ENCODE data around the gene BSN.
A peak's percentile ranks its signal among the peaks of the same experiment; 100 is the strongest.

Gene BSN

DNA sequence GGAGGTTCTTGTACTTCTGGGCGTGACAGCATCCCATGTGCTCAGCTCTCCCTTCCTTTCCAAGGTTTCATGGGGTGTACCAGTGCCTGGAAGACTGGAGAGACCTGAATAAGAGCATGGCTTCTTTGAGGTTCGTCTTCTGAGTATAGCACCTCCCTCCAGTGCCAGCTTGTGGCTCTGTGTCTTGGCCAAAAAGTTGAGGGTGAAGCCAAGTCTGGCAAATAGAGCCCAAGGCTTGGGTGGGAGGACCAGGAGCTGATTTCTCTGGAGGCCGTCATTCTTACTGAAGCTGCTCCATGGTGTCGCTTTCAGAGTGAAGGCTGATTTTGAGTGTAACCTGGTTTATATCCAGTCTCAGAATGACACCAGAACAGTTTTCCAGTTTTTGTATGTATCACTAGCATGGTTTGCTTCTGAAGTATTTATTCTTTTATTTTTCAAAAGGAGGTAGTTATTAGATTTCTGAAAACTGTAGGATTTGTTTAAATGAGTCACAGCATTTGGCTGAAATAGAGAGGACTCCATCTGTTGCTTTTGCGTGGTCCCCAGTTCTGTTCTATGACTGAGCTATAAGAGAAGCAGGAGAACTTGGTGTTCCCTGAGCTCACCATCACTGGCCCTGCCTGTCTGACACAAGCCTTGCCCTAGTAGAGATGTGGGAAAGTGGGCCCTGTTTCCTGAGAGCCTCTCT is 47.2 kb downstream of the BSN start:
- no peak for DNase-seq (ENCODE audit: low read depth in 2 of 2)

DNA sequence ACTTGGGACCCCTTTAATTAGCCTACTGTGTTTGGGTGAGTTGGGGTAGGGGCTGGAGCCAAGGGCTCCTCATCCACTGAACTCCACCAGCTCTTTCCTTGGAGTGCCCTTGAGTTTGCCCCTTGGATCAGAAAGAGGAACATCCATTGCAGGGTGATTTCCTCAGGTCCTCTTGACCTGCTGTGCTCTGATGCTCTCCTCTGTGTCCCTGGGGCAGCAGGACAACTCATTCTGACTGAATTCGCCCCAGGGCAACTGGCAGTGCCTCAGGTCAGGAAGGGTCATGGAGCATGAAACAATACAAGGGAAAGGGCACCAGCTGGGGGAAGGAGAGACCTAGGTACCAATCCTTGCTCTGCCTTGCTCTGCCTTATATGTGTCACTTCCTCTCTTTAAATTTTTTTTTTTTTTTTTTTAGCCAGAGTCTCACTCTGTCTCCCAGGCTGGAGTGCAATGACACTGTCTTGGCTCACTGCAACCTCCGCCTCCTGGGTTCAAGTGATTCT is 47.8 kb downstream of the BSN start:
- DNase-seq (ENCODE audit: low read depth in 2 of 2) = no peak

DNA sequence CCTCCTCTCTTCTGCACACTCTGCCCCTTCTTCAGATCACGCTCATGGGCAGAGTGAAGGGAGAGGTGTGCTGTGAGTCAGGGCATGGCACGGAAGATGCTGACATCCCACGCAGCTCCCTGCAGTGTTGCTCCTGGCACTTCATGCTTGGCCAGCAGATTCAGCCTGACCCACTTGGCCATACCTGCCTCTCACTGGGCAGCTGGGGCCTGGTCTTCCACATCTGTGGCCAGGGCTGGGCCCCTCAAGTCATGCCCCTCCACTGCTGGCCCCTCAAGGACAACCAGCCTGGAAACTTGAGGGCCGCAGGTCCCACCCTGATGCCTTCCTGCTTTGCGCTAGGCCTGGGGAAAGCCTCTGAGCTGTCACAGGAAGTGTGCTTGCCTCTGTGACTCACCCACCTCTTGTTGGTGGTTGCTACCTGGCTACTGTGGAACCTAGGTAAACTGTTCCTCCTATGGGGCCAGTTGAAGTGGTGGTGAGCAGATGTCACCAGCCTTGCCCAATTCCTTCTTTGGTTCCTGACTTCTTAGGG is 48.7 kb downstream of the BSN start:
- DNase-seq (ENCODE audit: low read depth in 2 of 2) = peak; percentile 32 to 36

DNA sequence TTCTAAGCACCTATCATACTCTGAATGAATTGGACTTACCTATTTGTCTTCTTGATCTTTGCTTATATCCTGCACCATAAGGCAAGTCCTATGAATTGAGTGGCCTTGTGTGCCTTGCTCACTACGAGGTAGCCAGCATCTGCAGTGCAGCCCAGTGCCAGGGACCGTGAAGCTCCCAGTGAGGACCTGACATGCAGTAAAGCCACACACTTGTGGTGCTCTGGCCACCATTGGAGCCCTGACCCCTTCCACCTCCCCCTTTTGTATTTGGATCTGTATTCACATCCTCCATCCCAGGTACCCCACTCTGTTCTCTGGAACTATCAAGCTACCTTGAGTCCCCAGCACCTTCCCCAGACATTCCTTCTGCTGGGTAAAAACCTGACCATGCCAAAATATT is 52.1 kb downstream of the BSN start:
- DNase-seq (ENCODE audit: low read depth in 2 of 2) = no peak

DNA sequence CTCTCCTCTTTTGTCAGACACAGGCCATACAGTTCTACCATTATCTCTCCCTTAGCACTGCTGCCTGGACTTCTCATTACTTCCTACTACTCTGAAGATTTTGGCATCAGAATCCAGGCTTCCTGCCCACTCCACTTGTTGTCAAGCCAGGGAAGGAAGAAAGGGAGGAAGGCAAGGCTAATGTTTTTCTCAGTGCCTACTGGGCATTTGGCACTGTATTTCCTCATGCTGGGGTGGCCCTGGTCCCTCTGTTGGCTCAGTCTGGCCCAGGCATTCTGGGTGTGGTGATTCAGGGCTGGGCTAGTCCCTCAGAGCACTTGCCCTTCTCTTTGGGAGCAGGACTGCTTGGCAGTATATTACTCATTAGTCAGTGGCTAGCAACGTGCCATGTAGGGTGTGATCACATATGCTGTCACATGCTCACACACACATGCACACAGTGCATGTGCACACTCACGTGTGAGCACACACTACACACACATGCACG is 52.9 kb downstream of the BSN start:
- DNase-seq (ENCODE audit: low read depth in 2 of 2) = no peak

DNA sequence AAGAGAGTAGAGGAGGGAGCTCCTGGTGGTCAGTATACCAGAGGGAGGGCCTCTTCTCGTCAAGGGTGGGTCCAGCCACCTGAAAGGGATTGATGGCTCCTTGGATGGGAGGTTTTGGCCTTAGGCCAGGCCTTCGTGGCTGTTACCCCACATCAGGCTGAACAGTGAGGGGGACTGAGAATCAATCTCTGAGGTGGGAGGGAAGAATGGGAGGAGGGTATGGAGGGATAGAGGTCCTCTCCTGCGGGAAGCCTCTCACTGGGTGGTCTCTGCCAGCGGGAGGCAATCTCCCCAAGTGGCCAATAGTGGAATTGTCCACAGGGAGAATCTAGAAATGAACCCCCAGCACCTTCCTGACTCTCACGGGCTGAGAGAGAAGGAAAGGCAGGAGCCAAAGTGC is 53.5 kb downstream of the BSN start:
- DNase-seq (ENCODE audit: low read depth in 2 of 2) = no peak

DNA sequence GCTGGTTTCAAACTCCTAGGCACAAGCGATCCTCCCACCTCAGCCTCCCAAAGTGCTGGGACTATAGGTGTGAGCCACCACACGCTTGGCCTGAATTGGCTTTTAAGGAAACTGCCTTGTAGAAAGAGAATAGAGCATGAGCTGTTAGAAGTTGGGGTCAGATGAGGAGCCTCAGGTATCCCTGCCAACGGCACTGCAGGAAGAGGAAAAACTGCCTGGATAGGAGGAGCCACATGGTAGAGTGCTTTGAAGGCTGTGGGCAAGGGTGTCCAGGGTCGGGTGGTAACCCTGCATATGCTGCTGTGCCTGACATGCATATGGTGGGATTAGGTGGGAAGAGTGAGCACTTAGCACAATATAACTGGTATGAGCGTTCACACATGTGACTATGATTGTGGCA is 55.0 kb downstream of the BSN start:
- DNase-seq (ENCODE audit: low read depth in 2 of 2) = no peak

DNA sequence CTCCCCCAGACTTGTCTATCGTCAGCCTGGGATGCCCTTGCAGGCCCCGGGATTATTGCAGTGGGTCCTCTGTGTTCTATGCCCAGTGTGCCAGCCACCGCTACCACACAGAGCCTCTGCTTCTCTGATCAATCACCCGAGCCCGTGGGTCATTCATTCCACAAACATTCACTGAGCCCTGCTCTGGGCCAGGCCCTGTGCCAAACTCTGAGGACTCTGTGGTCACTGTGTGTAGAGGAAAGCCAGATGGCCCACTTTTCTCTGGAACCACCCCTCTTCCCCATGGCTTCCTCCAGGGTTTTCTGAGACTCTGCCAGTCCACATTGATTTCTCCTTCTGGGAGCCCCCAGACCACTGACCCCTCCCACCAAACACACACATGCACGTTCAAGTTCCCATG is 55.5 kb downstream of the BSN start:
- DNase-seq (ENCODE audit: low read depth in 2 of 2) = no peak

DNA sequence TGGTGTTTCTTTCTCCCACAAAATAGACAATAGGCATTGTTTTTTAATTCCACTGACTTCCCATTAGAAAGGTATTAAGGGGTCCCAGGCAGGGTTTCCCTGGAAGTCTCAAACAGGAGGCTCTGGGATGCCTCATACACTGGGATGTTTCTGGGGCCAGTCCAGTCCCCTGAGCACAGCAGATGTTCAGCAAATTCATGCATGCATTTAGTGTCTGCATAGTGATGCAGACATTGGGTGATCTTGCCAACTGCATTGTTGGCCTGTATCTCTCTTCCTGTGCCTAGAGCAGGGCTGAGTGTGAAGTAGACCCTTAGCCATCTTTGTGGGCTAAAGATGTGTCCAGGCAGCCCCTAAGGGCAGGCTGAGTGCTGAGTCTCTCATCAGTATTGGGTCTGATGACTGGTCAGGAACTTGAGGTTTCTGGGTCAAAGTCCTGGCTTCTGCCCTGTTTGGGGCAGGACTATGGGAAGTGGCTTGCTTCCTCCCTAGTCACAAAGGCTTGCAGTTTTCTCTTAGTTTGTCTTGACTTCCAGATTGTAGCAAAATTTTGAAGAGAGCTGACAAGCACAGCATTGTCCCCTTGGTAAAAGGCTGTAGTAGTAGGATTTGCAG is 56.5 kb downstream of the BSN start:
- DNase-seq (ENCODE audit: low read depth in 2 of 2) = no peak

DNA sequence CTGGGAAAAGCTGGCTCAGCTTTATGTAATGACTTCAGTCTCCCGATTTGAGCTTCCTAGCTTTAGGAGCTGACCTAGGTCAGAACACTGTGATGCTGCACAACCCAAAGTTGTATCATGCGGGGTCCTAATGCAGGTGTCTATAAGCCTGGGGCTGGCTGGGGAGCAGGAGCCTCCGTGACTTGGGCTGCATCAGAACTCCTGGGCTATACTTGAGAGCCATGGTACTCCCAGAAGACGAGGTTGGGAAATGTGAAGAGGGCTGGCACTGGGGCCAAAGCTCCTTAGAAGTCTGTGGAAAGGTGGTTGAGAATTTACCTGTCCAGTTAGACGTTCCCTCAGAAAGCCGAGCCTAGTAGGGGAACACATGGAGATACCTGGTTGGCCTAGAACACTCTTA is 57.0 kb downstream of the BSN start:
- no peak for DNase-seq (ENCODE audit: low read depth in 2 of 2)

DNA sequence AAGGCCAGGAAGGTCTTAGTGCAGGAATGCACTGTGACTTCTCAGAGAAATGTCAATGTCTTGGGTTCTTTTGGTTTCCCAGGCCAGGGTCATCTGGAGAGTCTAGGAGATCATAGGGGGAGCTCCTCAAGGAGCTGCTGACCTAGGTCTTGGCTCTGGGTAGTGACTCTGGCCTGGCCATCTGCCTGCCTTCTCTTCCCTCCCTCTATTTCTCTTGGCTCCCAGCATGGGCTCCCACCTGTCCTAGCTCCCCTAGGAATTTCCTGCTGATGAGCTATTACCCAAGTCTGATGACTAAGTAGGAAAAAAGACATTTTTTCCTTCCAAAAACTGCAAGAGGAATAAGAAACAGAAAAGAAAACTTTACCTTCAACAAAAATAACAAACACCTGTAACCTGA is 57.4 kb downstream of the BSN start:
- DNase-seq (ENCODE audit: low read depth in 2 of 2) = no peak

DNA sequence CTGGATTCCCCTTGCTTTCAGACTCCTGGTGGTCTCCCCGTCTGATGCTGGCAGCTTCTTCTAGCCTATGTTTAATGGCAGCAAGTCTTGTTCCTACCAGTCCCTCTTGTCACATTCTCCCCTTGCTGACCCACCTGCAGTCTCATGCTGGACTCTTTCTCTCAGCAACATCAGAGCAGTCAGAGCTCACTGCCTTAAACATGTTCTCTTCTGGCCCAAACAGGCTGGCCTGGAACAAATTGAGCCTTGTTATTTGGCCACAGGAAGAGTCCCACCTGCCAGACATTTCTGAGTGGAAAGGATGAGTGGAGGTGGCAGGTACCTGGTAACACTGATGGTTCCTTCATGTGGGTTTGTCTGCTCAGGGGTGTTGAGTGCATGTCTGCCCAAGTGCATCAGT is 60.7 kb downstream of the BSN start:
- DNase-seq (ENCODE audit: low read depth in 2 of 2) = no peak

DNA sequence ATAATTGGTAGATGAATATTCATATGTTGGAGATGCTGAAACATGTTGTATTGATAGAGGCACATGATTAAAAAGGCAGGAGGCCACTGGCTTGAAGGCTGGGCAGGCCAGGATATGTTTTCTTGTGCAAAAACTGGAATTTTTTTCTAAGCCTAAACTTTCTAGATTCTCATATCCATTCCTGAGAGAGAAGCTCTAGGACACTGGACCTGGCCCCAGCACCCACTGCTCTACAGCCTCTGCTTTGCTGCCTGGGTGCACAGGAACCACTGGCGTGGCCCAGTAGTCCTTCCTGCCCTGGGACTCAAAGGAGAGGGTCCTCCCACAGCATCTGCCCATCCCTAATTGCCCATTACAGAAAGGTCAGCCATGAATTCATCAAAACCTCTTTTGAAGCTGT is 61.8 kb downstream of the BSN start:
- no peak for DNase-seq (ENCODE audit: low read depth in 2 of 2)

DNA sequence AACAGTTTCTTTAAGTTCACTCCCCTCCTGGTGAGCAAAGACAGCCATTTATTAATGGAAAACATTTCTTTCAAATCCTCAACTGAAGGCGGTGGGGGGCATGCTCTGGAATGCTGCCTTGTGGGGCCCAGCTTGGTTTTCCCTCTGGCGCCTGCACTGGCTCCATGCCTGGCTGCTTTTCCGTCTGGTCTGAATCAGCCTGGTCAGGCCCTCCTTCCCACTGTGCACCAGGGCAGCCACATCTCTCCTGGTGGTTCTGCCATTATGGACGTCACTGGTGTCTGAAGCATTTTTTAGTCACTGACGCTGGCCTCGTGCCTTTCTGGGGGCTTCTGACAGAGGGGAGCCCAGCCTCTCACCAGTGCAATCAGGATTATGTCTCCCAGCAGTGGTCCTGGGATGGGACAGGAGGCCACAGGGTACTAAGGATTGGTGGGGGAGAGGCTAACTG is 62.2 kb downstream of the BSN start:
- DNase-seq (ENCODE audit: low read depth in 2 of 2) = no peak

DNA sequence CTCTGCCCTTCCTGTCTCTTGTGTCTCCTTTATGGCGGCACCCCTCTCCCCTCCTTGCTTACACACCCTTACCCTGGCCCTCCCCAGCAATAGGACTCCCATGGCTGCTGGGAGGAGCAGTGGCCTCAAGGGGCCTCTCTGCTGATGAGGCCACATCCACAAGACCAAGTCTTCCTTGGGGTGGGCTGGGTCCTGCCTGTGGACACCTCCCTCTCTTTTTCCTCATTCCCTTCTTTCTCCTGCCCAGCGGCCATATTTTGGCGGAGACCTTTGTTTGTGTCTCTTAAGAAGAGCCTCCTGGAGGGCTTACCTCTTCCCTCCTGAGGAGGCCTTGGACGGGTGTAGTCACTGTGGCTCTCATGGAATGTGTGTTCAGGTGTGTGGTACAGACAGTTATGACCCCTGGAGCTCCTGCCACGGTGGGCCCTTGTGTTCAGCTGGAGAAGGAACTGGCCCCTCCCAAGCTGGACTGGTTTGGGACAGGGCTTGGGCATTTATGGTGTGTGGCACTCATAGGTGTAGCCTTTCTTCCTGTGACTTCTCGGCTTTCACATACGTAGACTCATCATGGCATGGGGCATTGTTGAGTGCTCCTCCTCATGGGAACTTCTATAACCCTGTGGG is 63.2 kb downstream of the BSN start:
- DNase-seq (ENCODE audit: low read depth in 2 of 2) = no peak

DNA sequence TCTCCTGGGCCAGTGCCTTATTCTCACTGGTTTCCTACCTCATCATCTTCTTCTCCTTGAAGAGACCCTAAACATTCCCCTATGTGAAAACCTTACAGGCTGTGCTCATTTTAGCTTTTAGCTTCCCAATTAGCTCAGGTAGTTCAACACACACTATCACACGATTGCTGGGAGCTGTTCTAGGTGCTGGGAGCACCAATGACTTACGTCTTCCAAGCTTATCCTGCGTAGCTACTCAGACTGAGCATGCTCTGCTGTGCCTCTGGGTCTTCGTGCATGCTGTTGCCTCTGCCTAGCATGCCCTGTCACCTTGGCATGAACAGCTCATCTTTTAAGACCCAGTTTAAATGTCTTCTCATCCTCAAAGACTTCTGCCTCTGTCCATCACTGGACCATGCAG is 64.1 kb downstream of the BSN start:
- DNase-seq (ENCODE audit: low read depth in 2 of 2) = no peak

DNA sequence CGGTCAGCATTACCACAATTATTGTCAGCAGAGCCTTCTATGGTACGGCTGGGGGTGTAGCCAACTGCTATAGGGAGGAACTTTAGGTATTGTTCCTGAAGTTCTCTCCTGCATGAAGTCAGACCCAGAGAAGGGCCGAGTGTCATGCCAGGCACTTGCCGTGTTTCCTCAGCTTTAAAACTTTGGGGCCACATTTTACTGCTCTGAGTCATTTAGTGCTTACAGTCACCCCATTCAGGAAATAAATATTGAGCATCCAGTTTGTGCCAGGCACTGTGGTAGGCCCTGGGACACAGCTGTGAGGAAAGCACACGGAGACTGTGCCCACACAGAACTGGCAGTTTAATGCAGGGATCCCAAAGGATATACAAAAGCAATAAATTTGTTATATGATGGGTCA is 65.4 kb downstream of the BSN start:
- DNase-seq (ENCODE audit: low read depth in 2 of 2) = no peak

DNA sequence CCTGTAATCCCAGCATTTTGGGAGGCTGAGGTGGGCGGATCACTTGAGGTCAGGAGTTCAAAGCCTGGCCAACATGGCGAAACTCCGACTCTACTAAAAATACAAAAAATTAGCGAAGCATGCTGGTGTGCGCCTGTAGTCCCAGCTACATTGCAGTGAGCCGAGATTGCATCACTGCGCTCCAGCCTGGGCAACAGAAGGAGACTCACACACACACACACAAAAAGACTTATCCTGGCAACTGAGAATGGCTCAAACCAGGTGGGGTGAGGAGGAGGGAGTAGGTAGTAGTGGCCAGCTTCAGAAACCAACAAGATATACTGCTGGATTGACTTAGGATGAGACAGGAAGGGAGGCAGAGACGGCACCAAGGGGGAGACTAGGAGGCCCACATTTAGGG is 66.5 kb downstream of the BSN start:
- DNase-seq (ENCODE audit: low read depth in 2 of 2) = no peak

DNA sequence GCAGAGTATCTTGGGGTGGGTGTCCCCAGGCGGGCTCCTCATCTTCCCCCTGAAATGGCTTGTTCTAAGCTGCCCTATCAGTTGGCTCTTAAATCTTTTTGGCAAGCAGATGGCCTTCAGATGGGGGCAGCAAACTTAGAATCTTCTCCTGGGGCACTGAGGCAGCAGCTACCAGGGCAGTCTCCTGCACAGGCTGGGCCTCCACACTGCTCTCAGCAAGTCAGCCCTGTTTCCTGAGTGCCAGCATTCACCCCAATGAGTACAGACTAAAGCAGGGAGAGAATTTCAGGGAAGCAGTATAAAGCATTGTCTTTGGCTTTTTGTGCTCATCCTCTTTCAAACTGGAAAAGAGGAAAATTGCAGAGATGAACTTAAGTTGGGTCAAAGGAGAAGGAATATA is 68.8 kb downstream of the BSN start:
- DNase-seq (ENCODE audit: low read depth in 2 of 2) = no peak

DNA sequence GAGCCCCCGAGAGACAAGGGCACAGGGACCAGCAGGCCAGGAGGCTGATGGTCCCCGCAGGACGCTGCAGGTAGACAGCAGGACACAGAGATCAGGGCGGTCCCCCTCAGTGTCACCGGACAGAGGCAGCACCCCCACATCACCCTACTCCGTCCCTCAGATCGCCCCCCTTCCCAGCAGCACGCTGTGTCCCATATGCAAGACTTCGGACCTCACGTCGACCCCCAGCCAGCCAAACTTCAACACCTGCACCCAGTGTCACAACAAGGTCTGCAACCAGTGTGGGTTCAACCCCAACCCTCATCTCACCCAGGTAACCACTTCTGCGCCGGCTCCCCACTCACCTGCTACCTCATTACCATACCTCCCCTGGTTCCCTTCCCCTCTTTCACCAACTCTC is 70.8 kb downstream of the BSN start:
- no peak for DNase-seq (ENCODE audit: low read depth in 2 of 2)

DNA sequence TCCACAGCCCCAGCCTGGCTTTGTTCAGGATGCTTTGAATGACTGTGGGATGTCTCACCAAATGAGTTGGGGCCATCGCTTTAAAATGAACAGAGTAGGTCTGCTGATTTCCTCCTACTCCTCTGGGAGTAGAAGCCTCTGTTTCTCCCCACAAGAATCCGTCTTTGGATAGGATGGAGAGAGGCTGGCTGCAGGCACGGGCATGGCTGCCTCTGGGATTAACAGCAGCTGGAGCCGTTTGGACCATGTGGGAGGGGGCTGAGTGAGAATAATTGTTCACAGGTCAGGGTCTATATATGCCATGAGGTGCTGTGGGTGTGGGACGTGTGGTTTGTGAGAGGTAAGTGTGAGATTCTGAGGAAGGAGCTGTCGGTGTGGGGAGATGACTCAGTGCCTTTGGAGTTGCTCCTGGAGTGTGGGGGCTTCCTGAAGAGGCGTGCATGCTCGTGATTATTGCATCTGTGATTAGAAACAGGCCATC is 71.9 kb downstream of the BSN start:
- no peak for DNase-seq (ENCODE audit: low read depth in 2 of 2)

DNA sequence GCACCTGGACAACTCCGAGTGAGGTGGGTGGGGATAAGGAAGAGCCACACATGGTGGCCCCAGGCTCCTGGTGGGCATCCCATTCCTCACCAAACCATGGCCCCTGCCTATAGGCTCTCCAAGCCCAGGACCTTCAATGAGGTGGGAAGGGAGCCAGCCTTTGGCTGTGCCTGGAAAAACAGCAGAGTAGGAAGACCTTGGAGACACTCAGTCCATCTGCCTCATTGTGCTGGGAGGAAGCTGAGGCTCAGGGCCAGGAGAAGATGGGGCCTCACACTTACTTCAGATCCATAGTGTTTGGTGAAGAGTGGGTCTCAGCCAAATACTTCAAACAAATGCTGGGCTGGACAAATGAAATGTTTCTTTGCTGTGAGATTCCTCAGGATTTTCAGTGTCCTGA is 72.5 kb downstream of the BSN start:
- DNase-seq (ENCODE audit: low read depth in 2 of 2) = no peak

DNA sequence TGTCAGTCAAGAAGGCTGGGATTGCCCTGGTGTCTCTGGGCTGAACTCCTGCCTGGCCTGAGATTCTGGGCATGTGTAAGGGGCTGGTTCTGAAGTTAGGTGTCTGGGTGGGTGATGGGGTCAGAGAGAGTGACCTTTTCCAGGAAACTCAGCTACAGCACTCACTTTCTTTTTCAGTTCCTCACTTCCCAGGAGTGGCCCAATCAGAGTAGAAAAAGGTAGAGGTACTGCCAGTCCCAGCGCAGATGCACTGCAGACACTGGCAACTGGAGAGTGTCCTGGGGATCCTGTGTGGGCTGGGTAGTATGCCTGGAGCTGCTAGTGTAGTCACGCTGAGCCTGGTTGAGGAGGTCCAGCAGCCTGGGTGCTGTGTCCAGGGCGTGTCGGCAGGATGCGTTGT is 73.4 kb downstream of the BSN start:
- no peak for DNase-seq (ENCODE audit: low read depth in 2 of 2)
